ENCODE results near the gene STKLD1.
"Not testable (repeated sequence)": the region's sequence is repeated elsewhere in the genome, so short reads cannot be mapped to it uniquely, and the experiment has no call there.

The STKLD1 gene

DNA sequence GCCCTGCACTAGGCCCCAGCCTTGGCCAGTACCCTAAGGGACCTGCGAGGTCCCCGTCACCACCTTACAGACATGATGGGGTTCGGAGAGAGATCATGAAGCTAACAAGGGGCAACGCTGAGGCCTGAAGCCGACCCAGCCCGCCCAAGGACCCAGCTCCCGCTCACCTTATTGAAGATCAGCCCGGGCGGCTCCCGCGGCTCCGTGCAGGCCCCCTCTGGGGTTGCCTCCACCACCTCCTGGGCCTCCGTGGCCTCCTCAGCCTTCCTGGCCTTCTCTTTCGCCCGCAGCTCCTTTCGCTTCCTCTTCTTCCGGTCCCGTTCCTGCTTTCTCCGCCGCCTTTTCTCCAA, 43.8 kb upstream of the STKLD1 start:
- no peak for DNase-seq (ENCODE audit: low read depth)
- TF ChIP-seq, protein P1, sequence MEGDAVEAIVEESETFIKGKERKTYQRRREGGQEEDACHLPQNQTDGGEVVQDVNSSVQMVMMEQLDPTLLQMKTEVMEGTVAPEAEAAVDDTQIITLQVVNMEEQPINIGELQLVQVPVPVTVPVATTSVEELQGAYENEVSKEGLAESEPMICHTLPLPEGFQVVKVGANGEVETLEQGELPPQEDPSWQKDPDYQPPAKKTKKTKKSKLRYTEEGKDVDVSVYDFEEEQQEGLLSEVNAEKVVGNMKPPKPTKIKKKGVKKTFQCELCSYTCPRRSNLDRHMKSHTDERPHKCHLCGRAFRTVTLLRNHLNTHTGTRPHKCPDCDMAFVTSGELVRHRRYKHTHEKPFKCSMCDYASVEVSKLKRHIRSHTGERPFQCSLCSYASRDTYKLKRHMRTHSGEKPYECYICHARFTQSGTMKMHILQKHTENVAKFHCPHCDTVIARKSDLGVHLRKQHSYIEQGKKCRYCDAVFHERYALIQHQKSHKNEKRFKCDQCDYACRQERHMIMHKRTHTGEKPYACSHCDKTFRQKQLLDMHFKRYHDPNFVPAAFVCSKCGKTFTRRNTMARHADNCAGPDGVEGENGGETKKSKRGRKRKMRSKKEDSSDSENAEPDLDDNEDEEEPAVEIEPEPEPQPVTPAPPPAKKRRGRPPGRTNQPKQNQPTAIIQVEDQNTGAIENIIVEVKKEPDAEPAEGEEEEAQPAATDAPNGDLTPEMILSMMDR (IDR thresholded peaks at IDR 0.05; ENCODE audit: insufficient read depth, low read depth, low read length, missing control alignments), result no peak
- H3K4me3 ChIP-seq (ENCODE audit: low read length), result no peak overlapping the region

DNA sequence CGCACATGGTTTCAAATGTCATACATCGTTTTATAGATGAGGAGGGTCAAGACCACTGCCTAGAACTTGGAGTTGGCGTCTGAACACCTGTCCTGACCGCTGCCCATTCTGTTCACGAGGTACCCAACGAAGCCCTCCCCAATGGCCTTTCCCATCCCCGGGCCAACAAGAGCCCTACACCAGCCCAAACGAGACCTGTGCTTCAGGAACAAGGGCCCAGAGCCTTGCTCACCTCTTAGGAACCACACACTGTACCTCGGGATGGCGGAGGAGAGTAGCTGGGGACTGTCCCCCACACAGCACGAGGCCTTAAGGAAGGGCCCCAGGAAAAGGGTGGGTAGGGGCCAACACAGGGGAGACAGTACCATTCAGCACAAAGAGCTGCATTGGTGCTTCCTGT, 43.2 kb upstream of the STKLD1 start:
- TF ChIP-seq, protein P1 (IDR thresholded peaks at IDR 0.05; ENCODE audit: insufficient read depth, low read depth, low read length, missing control alignments), result no peak
- no peak for DNase-seq (ENCODE audit: low read depth)
- no peak overlapping the region for H3K4me3 ChIP-seq (ENCODE audit: low read length)

DNA sequence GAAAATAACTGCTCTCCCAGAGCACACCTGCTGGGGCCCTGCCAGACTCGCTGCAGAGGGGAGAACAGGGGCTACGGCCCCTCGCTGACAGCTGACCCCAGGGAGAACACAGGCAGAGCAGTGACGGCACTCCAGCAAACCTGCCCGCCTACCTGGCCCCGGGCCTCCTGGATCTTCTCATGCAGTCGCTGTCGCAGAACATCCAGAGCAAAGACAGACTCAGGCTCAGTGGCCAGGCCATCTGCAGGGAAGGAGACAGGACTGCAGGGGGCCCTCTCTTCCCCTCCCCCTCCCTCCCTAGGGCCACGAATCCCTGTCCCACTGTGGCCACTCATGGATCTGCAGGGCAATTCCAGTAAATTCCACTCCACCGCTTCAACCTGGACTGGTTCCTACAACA, 42.6 kb upstream of the STKLD1 start:
- TF ChIP-seq, protein P1 (IDR thresholded peaks at IDR 0.05; ENCODE audit: insufficient read depth, low read depth, low read length, missing control alignments), result no peak
- no peak overlapping the region for H3K4me3 ChIP-seq (ENCODE audit: low read length)
- DNase-seq (ENCODE audit: low read depth), result no peak

DNA sequence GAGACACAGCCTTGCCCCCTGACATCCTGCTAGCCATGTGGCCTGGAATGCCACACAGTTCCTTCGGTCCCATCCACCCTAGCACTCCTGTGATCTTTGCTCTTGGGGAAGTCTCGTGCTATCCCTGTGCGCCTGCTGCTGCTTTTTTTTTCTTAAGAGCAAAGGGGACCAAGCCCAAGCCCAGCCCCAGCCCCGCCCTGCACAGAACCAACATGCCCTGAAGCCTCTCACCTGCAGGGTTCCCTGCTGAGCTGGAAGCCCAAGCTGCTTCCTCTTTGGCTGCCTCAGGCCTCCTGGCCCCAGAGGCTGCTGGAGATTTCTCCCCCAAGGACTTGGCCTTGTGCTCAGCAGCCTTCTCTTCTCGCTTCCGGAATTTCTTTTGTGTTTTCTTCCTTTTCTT, 42.0 kb upstream of the STKLD1 start:
- TF ChIP-seq, protein P1 (IDR thresholded peaks at IDR 0.05; ENCODE audit: insufficient read depth, low read depth, low read length, missing control alignments), result no peak
- H3K4me3 ChIP-seq (ENCODE audit: low read length), result no peak overlapping the region

DNA sequence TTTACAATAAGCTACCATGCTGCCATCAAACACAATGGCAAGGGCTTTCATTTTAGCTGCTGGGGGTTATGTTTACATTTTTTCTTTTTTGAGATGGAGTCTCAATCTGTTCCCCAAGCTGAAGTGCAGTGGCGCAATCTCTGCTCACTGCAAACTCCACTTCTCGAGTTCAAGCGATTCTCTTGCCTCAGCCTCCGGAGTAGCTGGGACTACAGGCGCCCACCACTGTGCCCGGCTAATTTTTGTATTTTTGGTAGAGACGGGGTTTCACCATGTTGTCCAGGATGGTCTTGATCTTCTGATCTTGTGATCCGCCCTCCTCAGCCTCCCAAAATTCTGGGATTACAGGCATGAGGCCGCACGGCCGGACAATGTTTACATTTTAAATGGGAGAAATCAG, 41.3 kb upstream of the STKLD1 start:
- peak overlapping the region; percentile 83 for H3K4me3 ChIP-seq (ENCODE audit: low read length)
- not testable (repeated sequence) for DNase-seq (ENCODE audit: low read depth)

More for the DNA sequence above, 42.0 kb upstream of the STKLD1 start:
- peak; percentile 22 for DNase-seq (ENCODE audit: low read depth)

DNA sequence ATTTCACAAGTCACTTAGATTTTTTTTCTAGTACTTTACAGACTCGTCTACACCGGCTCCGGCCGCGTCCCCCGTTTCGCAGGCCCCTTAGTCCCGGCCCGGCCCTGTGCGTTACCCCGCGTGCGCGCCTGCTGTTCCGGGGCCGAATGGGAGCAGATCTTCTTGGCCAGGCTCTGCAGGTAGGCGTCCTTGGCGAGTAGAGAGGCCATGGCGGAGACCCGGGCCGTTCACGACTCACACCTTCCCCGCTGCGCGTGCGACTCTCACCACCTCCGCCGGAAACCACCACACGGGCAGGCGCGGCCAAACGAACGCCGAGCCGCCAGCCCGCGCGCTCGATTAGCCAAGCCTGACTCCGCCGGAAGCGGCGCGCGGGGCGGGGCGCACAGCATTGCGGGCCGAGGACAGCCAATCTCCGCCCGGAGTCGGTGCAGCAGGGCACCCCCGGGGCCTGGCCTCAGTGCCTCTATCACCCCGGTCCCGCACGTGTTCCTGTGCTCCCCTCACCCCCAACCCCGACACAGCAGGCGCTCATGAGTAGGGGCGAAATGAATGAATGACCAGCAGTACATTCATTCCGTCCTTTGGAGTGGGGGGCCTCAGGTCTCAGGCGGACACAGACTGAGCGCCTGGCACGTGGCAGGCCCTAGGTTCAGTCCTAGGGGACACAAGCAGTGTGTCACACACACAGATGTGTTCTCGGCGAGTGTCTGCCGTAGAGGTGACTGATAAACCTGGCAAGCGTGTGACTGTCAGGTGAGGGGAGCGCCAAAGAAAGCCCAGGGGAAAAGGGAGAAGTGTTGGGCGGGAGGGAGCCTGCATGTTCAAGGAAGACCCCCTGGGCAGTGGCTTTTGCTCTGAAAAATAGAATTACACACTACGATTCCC, 40.0 kb upstream of the STKLD1 start, which contains the start of gene SURF6:
TSS of gene SURF6 (minus strand) at position 265 of the 888 bp plus-strand sequence. CDS start at position 209, 56 bp downstream.
- TF ChIP-seq, protein P1 (IDR thresholded peaks at IDR 0.05; ENCODE audit: insufficient read depth, low read depth, low read length, missing control alignments), result no peak
- peak; percentile 96 for DNase-seq (ENCODE audit: low read depth)

DNA sequence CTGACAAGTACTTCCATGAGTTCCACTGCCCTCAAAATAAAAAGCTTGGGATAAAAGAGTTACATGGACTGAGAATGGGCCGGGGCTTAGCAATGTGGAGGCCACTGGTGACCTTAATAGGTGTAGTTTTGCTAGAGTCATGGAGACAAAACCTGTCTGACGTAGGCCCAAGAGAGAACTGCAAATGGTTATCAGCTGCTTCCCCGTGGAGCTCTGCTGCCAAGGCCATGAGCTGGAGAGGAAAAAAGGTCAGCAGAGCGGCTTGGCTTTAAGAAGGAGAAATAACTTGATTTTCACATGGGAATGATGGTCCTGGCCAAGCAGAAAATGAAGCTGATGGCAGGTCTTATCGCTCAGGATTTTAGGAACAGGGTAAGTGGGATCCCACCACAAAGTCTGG, 36.5 kb upstream of the STKLD1 start:
- no peak overlapping the region for H3K4me3 ChIP-seq (ENCODE audit: low read length)
- no peak for DNase-seq (ENCODE audit: low read depth)
- TF ChIP-seq, protein P1 (IDR thresholded peaks at IDR 0.05; ENCODE audit: insufficient read depth, low read depth, low read length, missing control alignments), result no peak

More for the DNA sequence above, 40.0 kb upstream of the STKLD1 start, which contains the start of gene SURF6:
- peak within 1 kb of the TSS; percentile 83 for H3K4me3 ChIP-seq (ENCODE audit: low read length)
